B cell (primary cell): Measurements from ENCODE around the gene SRCAP. TPM values are rescaled to one million over a fixed set of nuclear protein-coding genes. Genes with fewer than 3 reads are reported as not detected.

ENCODE experiments used
- ATAC-seq: fragments of 200-7000 bp; cut with Tn5 transposase; one replicate; pipeline ENCODE4 v1.10.0; 2021; ENCODE audit warnings: low read depth, mild to moderate bottlenecking, moderate number of reproducible peaks, moderate library complexity
- CTCF ChIA-PET: fragments of 350-600 bp; sonication (Branson Sonifier 250); formaldehyde crosslinking; loops from one replicate; lab custom pipeline; 2021; ENCODE audit warnings: antibody characterized with exemption, inconsistent platforms; lab: Charles Lee
- POLR2A ChIA-PET: fragments of 350-600 bp; sonication (Branson Sonifier 250); formaldehyde crosslinking; loops from one replicate; lab custom pipeline; 2021; ENCODE audit warnings: antibody characterized with exemption; lab: Charles Lee
- DNase-seq: peaks from one replicate; pipeline ENCODE4 v3.0.0; 2013
- H2AFZ ChIP-seq: 2 replicates; pipeline ENCODE4 v1.6.1; 2012; ENCODE audit warnings: mild to moderate bottlenecking, low read depth, low read length; ENCODE audit not compliant: insufficient read depth, poor library complexity, severe bottlenecking
- H3K27ac ChIP-seq, 2 donors: 1 replicate in 1 of 2; 2 replicates in 1 of 2; pipeline ENCODE4 v1.5.1; 2012 to 2013; ENCODE audit warnings: low read length in 2 of 2, mild to moderate bottlenecking in 2 of 2, moderate library complexity in 1 of 2
- H3K27me3 ChIP-seq, 4 experiments: fragments of 200-600 bp in 1 of 4; sonication (generic) in 1 of 4; replicated peaks in 1 of 4; 1 replicate in 2 of 4; 2 replicates in 2 of 4; pipeline versions ENCODE4 v1.6.1 to v1.7.0; 2013 to 2016; ENCODE audit warnings: low read length in 3 of 4, mild to moderate bottlenecking in 2 of 4, mixed read lengths in 1 of 4, moderate library complexity in 1 of 4; ENCODE audit not compliant: insufficient read depth in 4 of 4, control insufficient read depth in 3 of 4; ENCODE audit errors: control extremely low read depth in 1 of 4
- H3K36me3 ChIP-seq, 2 experiments: replicated peaks in 1 of 2; 1 replicate in 1 of 2; 2 replicates in 1 of 2; pipeline versions ENCODE4 v1.6.1 to v1.7.1; 2013; ENCODE audit warnings: low read length in 1 of 2; ENCODE audit not compliant: insufficient read depth in 2 of 2, control insufficient read depth in 1 of 2; ENCODE audit errors: control extremely low read depth in 1 of 2, extremely low read depth in 1 of 2
- H3K4me1 ChIP-seq, 2 donors: fragments of 200-600 bp in 1 of 2; sonication (generic) in 1 of 2; 1 replicate in 1 of 2; 2 replicates in 1 of 2; pipeline versions ENCODE4 v1.5.1 to v1.6.1; 2013 to 2017; ENCODE audit warnings: low read length in 2 of 2; ENCODE audit not compliant: control insufficient read depth in 2 of 2, insufficient read depth in 2 of 2
- H3K4me2 ChIP-seq: replicated peaks from 2 replicates; pipeline ENCODE3; 2012; ENCODE audit warnings: mild to moderate bottlenecking, low read depth, low read length; ENCODE audit not compliant: poor library complexity, severe bottlenecking
- H3K4me3 ChIP-seq, 5 experiments: fragments of 200-600 bp in 1 of 5; sonication (generic) in 1 of 5; 1 replicate in 3 of 5; 2 replicates in 2 of 5; pipeline versions ENCODE4 v1.5.1 to v1.7.0; 2011 to 2016; ENCODE audit warnings: low read length in 4 of 5, mild to moderate bottlenecking in 4 of 5, low read depth in 2 of 5, control low read depth in 1 of 5, moderate library complexity in 1 of 5; ENCODE audit not compliant: insufficient read depth in 1 of 5; ENCODE audit errors: control extremely low read depth in 1 of 5, extremely low read depth in 1 of 5
- H3K79me2 ChIP-seq: fragments of 200-600 bp; sonication (generic); one replicate; pipeline ENCODE4 v1.6.0; 2016; ENCODE audit warnings: low read length; ENCODE audit not compliant: control insufficient read depth, insufficient read depth
- H3K9ac ChIP-seq: fragments of 200-600 bp; sonication (generic); 2 replicates; pipeline ENCODE4 v1.6.1; 2017; ENCODE audit warnings: mild to moderate bottlenecking, low read length, moderate library complexity
- H3K9me3 ChIP-seq, 3 donors: one replicate each; pipeline versions ENCODE4 v1.6.1 to v1.7.1; 2013; ENCODE audit warnings: low read length in 2 of 3; ENCODE audit not compliant: control insufficient read depth in 2 of 3, insufficient read depth in 1 of 3; ENCODE audit errors: control extremely low read depth in 1 of 3
- H4K20me1 ChIP-seq: 2 replicates; pipeline ENCODE4 v1.6.0; 2012; ENCODE audit warnings: mild to moderate bottlenecking, low read length; ENCODE audit not compliant: insufficient read depth, control insufficient read depth, poor library complexity, severe bottlenecking
- H3K27ac Mint-ChIP-seq: one replicate; pipeline ENCODE4 v1.8.0; 2021; ENCODE audit warnings: mixed read lengths
- H3K27me3 Mint-ChIP-seq: one replicate; pipeline ENCODE4 v1.8.0; 2021; ENCODE audit warnings: mixed read lengths
- H3K4me1 Mint-ChIP-seq: one replicate; pipeline ENCODE4 v1.8.0; 2021; ENCODE audit warnings: mixed read lengths
- H3K4me3 Mint-ChIP-seq: one replicate; pipeline ENCODE4 v1.8.0; 2021; ENCODE audit warnings: mixed read lengths
- H3K9me3 Mint-ChIP-seq: one replicate; pipeline ENCODE4 v1.8.0; 2022; ENCODE audit warnings: mixed read lengths; ENCODE audit not compliant: insufficient read depth
- CTCF ChIP-seq: fragments of 200-600 bp; IDR thresholded peaks from one replicate; pipeline ENCODE4 v1.8.0; 2022; ENCODE audit warnings: antibody characterized with exemption, mild to moderate bottlenecking
- WGBS: methylation state at CpG from one replicate; pipeline ENCODE4 v1.1.5; 2013; ENCODE audit warnings: missing lambda C conversion rate; ENCODE audit not compliant: insufficient coverage; 5-methylcytosine and 5-hydroxymethylcytosine counted together
- intact Hi-C: fragments of 100-400 bp; cut with micrococcal nuclease; formaldehyde crosslinking; loops from one replicate; pipeline ENCODE4 v1.10.0; 2022
- polyA plus RNA-seq: library from polyadenylated mRNA; depleted of rRNA; stranded (reverse); fragments of >200 nt; gene quantifications from 2 replicates; pipeline ENCODE4 v1.2.3, GENCODE V29; 2012
- small RNA-seq: library from RNA; depleted of rRNA; stranded (forward); fragments of <200 nt; gene quantifications from one replicate; pipeline ENCODE3, GENCODE V24; 2012; ENCODE audit warnings: low replicate concordance, low read depth; ENCODE audit not compliant: insufficient read length
- total RNA-seq, 2 donors: library from RNA; stranded (reverse); fragments of 120-200 nt in 1 of 2; gene quantifications; 1 replicate in 1 of 2; 2 replicates in 1 of 2; pipeline versions ENCODE4 v1.2.3 to v1.2.4, GENCODE V29; 2013 to 2022

Gene SRCAP
- total and polyA plus RNA-seq, 2 donors (not counting 1 experiment from before 2014, with no cell fraction given), result 20.9 to 145 TPM

GRCh38 chr16:30787613-30788378 is 88.8 kb downstream of the SRCAP start:
- Mint-ChIP-seq H3K27ac (peak overlapping the region; percentile 32), H3K4me1 (peaks cover 17% of the 10 kb centered on the region), H3K9me3 (no peaks in the 10 kb centered on the region), H3K4me3 (peak overlapping the region; percentile 87), H3K27me3 (peaks cover 10% of the 10 kb centered on the region)
- Histone ChIP-seq H3K27ac (no peak overlapping the region), H2AFZ (peak overlapping the region; percentile 79), H3K79me2 (no peaks in the 10 kb centered on the region), H3K9ac (peak overlapping the region; percentile 76), H3K9me3 (no peaks in the 10 kb centered on the region), H4K20me1 (no peaks in the 10 kb centered on the region), H3K36me3 (no peaks in the 10 kb centered on the region), H3K4me3 (peak overlapping the region; percentile 54 to 84 (median 80)), H3K4me1 (peaks cover 16 to 20% of the 10 kb centered on the region in 2 donors), H3K4me2 (peak overlapping the region; percentile 96), H3K27me3 (peaks cover 0 to 17% (median 4%) of the 10 kb centered on the region in 4 experiments)
- intact Hi-C loops, result loop anchor here (1.0 kb wide), 1 partner anchor 18 kb away; no protein-coding TSS in a partner anchor
- DNase-seq (no peak), ATAC-seq (no peak)
- TF ChIP-seq CTCF, result no peak
- ChIA-PET POLR2A (interaction anchor here (1.6 kb wide), 1 partner anchor 18 kb away, joined by 15 read pairs; no protein-coding TSS in a partner anchor), CTCF (interaction anchor here (1.0 kb wide), 1 partner anchor 17 kb away, joined by 9 read pairs; no protein-coding TSS in a partner anchor)
- 71% methylated on average over 7 of the region's 11 CpGs for WGBS

Small RNA genes within 50 kb of the gene (small RNA-seq; reads per million reads assigned to genes)
- gene RNU6-1043P (not detected), gene RNU6-416P (not detected), gene SNORA30 (38.3 reads per million, percentile 92 among the genes with 10 or more reads in this experiment)

Other genes starting within 250 kb of the SRCAP start
- gene ITGAL, start 226.4 kb upstream of the SRCAP start, total RNA-seq, result 176 and 184 TPM in 2 replicates
- 110 and 118 TPM in 2 replicates for gene ITGAL, start 226.4 kb upstream of the SRCAP start, polyA plus RNA-seq
- gene ZNF768, start 172.6 kb upstream of the SRCAP start, total RNA-seq, result 33.3 and 36.5 TPM in 2 replicates
- gene ZNF768, start 172.6 kb upstream of the SRCAP start, polyA plus RNA-seq, result 16.8 and 24.8 TPM in 2 replicates
- 17.3 and 27.1 TPM in 2 replicates for gene ZNF747, start 164.3 kb upstream of the SRCAP start, total RNA-seq
- 7.3 and 9.7 TPM in 2 replicates for gene ZNF747, start 164.3 kb upstream of the SRCAP start, polyA plus RNA-seq
- gene ZNF764, start 140.8 kb upstream of the SRCAP start, total RNA-seq, result 19.7 and 20.9 TPM in 2 replicates
- 11.0 and 12.6 TPM in 2 replicates for gene ZNF764, start 140.8 kb upstream of the SRCAP start, polyA plus RNA-seq
- gene ZNF688, start 127.5 kb upstream of the SRCAP start, total RNA-seq, result 23.1 and 24.9 TPM in 2 replicates
- 15.9 and 20.6 TPM in 2 replicates for gene ZNF688, start 127.5 kb upstream of the SRCAP start, polyA plus RNA-seq
- 39.7 and 44.6 TPM in 2 replicates for gene ZNF785, start 113.5 kb upstream of the SRCAP start, total RNA-seq
- gene ZNF785, start 113.5 kb upstream of the SRCAP start, polyA plus RNA-seq, result 9.6 and 12.2 TPM in 2 replicates
- gene ZNF689, start 88.8 kb upstream of the SRCAP start, total RNA-seq, result 11.9 and 12.4 TPM in 2 replicates
- gene ZNF689, start 88.8 kb upstream of the SRCAP start, polyA plus RNA-seq, result 8.1 and 9.6 TPM in 2 replicates
- 92.7 and 95.8 TPM in 2 replicates for gene PRR14, start 48.2 kb upstream of the SRCAP start, total RNA-seq
- 62.4 and 63.5 TPM in 2 replicates for gene PRR14, start 48.2 kb upstream of the SRCAP start, polyA plus RNA-seq
- 191 and 194 TPM in 2 replicates for gene FBRS, start 40.7 kb upstream of the SRCAP start, total RNA-seq
- 68.3 and 84.4 TPM in 2 replicates for gene FBRS, start 40.7 kb upstream of the SRCAP start, polyA plus RNA-seq
- 54.1 and 55.7 TPM in 2 replicates for gene PHKG2, start 49.3 kb downstream of the SRCAP start, total RNA-seq
- gene PHKG2, start 49.3 kb downstream of the SRCAP start, polyA plus RNA-seq, result 79.0 and 80.8 TPM in 2 replicates
- gene CFAP119, start 62.9 kb downstream of the SRCAP start, total RNA-seq, result 9.3 and 11.7 TPM in 2 replicates
- 8.5 and 10.4 TPM in 2 replicates for gene CFAP119, start 62.9 kb downstream of the SRCAP start, polyA plus RNA-seq
- gene RNF40, start 63.2 kb downstream of the SRCAP start, total RNA-seq, result 120 and 121 TPM in 2 replicates
- gene RNF40, start 63.2 kb downstream of the SRCAP start, polyA plus RNA-seq, result 41.8 and 44.3 TPM in 2 replicates
- gene ZNF629, start 88.0 kb downstream of the SRCAP start, total RNA-seq, result 6.4 and 6.9 TPM in 2 replicates
- 0.82 and 1.2 TPM in 2 replicates for gene ZNF629, start 88.0 kb downstream of the SRCAP start, polyA plus RNA-seq
- gene BCL7C, start 194.9 kb downstream of the SRCAP start, total RNA-seq, result 30.5 and 31.6 TPM in 2 replicates
- 14.9 and 17.1 TPM in 2 replicates for gene BCL7C, start 194.9 kb downstream of the SRCAP start, polyA plus RNA-seq
- gene CTF1, start 197.4 kb downstream of the SRCAP start, total RNA-seq, result 0.81 and 1.0 TPM in 2 replicates
- 0.78 and 0.99 TPM in 2 replicates for gene CTF1, start 197.4 kb downstream of the SRCAP start, polyA plus RNA-seq
- 25.0 and 29.5 TPM in 2 replicates for gene FBXL19, start 224.4 kb downstream of the SRCAP start, total RNA-seq
- gene FBXL19, start 224.4 kb downstream of the SRCAP start, polyA plus RNA-seq, result 9.0 and 12.9 TPM in 2 replicates
- 51.8 and 55.8 TPM in 2 replicates for gene ORAI3, start 249.9 kb downstream of the SRCAP start, total RNA-seq
- gene ORAI3, start 249.9 kb downstream of the SRCAP start, polyA plus RNA-seq, result 24.2 and 32.2 TPM in 2 replicates